Stimulated activated CD4-positive, alpha-beta T cell treated with anti-CD3 and anti-CD28 coated beads, Interleukin-12 subunit alpha, Interleukin-12 subunit beta, amount 100 ng/mL, for 24 hours (primary cell): ENCODE data around the gene PLA2G4B.

Source experiments
- DNase-seq, 2 experiments: peaks; one replicate each; pipeline ENCODE4 v3.0.0-alpha.2; 2020; ENCODE audit warnings: low read depth in 2 of 2

Gene PLA2G4B

DNA sequence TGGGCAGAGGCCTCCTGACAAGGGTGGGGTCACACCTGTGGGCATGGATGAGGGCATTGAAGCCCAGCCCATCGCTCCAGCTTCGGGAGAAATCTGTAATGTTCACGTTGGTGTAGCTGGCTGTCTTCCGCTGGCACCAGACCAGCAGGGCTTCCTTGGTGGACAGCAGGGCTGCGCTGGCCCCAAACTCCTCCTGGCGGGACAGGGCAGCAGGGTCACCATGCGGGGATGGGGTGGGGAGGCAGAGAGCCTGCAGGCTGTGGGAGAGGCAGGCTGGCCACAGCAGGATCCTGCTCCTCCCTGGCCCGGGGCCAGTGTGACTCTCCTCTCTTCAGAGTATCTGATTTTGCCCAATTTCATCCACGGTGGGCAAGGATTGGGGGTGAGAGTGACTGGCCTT, 49.2 kb downstream of the PLA2G4B start:
- no peak for DNase-seq

DNA sequence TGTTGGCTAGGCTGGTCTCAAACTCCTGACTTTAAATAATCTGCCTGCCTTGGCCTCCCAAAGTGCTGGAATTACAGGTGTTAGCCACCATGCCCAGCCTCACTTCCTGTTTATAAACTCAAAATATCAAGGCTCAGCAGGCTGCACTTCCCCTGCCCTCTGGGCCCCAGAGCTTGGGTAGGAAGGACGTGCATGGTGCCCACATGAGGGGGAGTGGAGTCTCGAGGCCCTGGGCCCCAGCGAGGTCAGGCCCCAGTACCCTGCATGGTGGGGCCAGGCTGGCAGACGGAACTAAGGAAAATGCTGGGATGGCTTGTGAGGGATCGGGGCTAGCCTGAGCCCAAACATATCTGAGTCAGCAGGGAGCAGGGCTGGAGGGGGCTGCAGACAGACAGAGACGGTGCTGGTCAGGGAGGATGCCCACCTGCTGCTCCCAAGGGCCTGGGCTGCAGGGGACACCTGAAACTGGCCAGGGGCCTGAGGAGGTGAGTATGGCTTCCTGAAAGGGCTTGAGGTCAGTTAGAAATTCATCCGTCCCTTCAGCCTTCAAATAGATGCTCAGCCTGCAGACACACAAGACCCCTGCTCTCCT, 50.1 kb downstream of the PLA2G4B start:
- DNase-seq, result no peak

DNA sequence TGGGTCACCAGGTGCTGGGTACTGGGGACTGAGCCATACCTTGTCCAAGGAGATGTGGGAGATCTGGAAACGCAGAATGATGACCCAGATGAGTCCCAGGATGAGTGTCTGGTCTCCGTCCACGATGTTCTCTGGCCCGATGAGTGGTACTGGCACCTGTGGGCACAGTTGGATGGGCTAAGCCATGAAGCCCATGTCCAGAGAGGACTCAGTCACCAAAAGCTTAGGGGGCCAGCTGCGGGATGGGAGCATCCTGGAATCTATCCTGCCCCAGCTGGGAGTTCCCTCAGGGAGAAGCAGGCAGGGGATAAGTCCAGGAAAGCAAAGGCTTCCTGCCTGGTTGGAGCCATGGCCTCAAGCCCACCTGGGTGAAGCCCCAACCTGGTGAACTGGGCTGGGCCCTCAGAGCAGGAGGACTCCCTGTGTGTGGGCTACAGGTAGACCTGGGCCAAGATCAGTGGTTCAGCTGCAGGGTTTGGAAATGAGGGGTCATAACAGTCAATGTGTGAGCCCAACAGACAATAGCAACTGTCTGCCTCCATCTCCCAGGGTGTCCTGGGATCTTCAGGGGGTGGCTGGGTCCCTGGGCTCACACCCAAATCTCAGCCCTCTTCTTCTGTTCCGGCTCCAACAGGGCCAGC, 51.5 kb downstream of the PLA2G4B start:
- no peak for DNase-seq

DNA sequence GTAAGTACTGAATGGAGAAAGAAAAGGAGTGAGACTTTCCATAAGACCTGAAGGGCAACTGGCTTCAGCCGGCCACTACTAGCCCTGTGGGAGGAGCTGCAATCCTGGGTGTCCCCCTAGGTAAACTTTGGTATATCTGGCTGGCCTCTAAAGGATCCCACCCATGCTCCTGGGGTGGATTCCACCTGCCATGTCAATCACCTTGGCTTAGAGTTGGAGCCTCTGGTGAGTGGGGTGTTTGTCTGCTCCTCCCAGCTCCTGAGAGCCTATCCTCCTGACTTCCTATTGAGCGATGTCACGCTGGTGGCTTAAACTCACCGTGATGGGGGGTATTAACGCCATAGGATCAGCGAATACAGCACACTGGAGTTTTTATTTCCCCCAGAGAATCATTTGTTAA, 52.6 kb downstream of the PLA2G4B start:
- no peak for DNase-seq

DNA sequence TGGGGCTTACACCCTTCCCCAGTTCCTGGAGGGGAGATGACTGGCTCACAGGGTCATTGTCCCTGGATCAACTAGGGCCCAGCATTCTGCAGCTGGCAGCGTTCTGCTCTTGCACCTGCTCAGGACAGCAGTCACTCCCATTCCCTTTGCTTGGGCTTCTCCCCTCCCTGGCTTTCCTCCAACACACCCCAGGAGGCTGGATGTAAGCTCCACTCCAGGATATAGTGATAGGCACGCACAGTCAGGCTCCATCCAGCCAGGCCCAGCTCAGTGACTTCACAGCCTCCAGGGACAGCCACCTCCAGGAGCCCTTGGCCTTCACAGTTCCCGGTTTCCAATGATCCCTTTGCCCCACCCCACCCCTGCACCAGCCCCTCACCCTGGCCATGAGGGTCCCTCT, 53.3 kb downstream of the PLA2G4B start:
- DNase-seq, result no peak

DNA sequence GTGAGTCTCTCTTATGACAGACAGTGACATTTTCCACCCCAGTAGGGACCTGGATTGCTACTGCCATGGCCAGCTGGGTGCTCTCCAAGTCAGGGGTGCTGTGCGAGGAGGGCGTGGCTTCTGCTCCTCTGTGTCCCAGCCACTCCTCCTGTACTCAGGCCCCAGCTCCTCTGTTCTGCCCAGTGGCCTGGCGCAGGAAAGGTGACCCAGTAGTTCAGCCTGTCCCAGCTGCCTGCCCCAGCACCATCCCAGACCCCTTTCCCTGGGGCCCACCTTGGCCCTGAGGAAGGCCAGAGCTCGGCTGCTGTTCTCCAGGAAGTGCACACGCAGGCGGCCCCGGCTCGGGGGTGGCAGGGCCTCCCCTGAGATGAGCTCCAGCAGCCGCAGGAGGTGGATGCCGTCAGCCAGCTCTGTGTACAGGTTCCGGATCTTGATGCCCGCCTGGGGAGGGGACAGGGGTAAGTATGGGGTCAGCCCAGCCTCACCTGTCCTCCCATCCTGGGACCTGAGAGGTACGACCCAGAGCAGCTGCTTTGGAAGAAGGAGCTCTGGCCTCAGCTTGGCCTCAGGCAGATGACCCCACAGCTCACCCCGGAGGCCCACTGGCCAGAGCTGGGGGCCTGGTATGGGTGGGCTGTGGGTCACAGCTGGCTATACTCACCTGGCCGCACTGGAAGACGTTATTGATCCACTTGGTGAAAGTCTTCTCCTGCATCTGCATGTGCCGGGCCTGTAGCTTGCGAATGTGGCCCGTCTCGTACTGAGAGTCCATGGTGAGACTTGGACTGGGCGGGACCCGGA, 54.2 kb downstream of the PLA2G4B start:
- DNase-seq, result no peak

DNA sequence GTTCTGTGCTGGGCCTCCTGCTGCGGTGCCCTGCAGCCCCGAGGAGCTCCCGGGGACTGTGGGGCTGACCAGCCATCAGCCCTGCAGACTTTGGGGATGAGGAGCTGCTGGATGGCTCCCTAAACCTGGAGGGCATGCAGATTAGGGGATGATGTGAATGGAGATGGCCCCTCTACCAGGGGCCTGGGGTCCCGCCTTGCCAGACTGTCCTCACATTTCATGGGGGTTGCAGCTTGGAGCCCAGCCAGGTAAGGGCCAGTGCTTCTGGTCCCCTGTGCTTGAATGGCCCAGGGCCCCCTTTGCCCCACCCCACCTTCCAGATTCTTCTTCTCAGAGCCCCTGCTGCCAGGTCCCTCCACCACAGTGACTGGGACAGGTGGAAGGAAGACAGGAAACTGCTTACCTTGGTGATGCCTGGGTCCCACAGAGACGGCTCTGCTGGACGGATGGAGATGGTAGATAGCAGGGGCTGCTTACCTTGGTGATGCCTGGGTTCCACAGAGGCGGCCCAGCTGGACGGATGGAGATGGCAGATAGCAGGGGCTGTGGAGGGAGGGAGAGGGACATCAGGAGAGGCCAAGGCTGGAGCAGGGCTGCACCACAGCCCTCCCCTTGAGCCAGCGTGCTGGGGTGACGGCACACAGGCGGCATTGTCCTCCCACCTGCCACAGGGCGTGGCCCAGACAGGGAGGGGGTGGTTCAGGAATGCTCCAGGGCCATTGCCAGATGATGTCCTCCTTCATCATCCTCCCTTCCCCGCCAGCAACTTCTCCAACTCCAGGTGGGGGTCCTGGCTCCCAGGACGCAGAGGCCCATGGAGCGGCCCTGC, 55.0 kb downstream of the PLA2G4B start, which contains the start of gene SPTBN5:
TSS of gene SPTBN5 (minus strand) at position 632 of the 829 bp plus-strand sequence. CDS start at position 76, 556 bp downstream.
- no peak for DNase-seq

DNA sequence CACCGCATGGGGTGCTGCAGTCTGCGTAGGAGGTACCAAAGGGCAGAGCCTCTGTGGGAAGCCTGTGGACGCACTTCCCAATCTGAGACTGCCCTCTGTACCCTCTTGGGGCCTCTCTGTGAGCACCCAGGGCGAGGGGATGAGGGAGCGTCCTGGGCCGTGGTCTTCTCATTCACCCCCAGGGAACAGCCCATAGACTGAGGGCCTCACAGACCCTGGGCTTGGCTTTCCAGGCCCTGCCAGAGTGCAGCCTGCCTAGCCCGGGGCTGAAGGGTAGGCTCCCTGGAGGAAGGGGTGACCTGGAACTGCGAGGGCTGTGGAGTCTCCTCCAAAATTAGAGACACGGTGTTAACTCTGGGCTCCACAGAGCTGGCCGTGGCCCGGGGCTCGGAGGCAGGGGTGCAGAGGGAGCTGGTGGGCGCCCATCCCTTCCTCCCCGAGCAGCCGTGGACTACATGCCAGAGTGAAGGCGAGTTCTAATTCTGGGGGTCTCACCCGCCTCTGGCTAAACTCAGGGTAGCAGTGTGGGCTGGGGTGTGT, 55.7 kb downstream of the PLA2G4B start:
- DNase-seq, result no peak

DNA sequence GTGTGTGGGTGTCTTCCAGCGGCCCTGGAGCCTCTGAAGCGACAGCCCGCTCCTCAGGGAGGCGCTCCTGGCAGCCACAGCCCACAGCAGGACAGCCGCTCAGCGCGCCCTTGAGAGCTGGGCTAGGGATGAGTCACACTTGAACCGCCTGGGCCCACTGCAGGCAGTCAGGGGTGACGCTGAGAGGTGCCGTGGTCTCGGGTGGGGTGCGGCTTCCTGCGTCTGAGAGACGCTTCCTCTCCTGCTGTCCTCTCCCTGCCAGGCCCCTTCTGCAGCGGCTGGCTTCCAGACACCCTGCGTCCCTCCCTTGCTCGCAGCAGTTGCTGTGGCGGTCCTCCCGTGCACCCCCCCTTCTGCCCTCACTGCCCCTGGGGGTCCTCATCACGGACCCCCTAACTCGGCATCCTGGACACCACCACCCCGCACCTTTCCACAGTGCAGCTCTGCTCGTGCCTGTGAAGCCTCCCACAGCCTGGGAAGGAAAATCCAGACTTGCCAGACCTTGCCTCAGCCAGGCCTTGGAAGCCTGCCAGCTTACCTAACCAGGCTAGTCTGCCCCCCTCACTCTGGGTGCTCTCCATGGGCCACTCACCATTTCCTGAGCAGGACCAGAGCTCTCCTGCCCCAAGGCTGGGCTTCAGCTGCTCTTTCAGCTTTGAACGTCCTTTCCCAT, 56.3 kb downstream of the PLA2G4B start:
- peak; percentile 49 for DNase-seq

DNA sequence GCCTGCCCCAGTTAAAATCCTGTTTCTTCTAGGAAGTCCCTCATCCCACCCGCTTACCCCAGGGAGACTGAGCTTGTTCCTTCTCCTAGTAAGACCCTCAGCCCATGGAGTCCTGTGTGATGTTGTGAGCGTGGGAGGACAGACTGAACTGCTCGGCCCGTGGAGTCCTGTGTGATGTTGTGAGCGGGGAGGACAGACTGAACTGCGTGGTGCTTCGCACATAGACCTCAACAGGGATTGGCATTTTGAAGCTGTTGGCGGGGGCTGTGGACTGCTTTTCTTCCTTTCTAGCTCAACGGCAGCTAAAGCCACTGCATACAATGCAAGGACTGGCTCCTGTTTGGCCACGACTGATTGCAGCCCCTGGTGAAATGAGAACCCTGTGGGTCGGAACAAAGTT, 56.8 kb downstream of the PLA2G4B start:
- DNase-seq, result no peak

DNA sequence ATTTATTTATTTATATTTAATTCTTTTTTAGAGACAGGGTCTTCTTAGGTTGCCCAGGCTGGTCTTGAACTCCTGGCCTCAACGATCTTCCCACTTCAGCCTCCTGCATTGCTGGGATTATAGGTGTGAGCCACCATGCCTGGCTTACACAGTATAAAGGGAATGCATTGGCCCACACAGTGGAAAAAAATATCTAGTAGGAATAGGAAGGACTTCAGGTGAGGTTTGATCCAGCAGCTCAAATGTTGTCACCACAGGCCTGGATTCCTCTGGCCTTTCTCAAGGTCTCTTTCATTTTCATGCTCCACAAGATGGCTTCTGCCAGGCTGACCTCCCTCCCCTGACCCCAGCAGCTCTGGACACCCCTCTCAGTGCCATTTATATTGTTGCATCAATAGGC, 57.3 kb downstream of the PLA2G4B start:
- DNase-seq, result no peak

DNA sequence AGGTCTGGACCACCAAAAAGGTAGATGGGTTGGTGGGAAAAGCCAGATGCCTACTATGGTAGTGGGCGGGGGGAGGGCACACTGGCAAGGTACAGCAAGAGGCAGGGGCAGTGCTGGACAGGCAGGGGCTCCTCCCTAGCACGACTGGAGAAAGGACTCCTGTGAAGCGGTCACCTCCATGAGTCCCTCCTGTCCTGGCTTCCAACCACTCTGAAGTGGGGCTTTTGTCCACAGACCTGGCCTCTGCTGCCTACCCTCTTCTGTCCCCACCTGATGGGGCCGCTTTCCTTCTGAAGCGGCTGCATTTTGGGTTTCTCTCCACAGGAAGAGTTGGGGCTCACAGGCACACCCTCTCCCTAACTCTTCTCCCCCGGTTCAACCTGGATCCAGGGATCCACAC, 57.9 kb downstream of the PLA2G4B start:
- DNase-seq, result no peak

DNA sequence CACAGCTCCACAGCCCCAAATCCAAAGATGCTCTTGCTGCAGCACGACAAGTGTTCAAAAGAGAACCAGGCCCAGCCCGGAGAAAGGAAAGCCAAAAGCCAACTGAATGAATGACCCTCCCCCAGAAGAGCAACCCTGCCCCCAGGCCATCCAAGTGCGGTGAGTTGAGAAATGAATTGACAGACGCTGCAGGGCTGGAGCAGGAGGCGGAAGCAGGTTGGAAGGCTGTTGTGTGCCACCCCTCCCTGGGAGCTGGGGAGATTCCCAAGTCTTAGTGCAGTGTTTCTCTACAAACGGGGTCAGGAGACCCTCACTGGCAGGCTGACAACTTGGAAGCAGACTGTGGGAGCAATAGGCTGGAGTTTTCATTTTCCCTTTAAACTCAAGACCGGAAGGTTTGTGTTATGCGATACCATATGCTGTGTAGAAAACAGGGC, 58.7 kb downstream of the PLA2G4B start:
- no peak for DNase-seq
